ENCODE data around the gene SLC15A2.
A peak's percentile ranks its signal among the peaks of the same experiment; 100 is the strongest.
"Not testable (repeated sequence)": the region's sequence is repeated elsewhere in the genome, so short reads cannot be mapped to it uniquely, and the experiment has no call there.

The SLC15A2 gene, protein sequence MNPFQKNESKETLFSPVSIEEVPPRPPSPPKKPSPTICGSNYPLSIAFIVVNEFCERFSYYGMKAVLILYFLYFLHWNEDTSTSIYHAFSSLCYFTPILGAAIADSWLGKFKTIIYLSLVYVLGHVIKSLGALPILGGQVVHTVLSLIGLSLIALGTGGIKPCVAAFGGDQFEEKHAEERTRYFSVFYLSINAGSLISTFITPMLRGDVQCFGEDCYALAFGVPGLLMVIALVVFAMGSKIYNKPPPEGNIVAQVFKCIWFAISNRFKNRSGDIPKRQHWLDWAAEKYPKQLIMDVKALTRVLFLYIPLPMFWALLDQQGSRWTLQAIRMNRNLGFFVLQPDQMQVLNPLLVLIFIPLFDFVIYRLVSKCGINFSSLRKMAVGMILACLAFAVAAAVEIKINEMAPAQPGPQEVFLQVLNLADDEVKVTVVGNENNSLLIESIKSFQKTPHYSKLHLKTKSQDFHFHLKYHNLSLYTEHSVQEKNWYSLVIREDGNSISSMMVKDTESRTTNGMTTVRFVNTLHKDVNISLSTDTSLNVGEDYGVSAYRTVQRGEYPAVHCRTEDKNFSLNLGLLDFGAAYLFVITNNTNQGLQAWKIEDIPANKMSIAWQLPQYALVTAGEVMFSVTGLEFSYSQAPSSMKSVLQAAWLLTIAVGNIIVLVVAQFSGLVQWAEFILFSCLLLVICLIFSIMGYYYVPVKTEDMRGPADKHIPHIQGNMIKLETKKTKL

DNA sequence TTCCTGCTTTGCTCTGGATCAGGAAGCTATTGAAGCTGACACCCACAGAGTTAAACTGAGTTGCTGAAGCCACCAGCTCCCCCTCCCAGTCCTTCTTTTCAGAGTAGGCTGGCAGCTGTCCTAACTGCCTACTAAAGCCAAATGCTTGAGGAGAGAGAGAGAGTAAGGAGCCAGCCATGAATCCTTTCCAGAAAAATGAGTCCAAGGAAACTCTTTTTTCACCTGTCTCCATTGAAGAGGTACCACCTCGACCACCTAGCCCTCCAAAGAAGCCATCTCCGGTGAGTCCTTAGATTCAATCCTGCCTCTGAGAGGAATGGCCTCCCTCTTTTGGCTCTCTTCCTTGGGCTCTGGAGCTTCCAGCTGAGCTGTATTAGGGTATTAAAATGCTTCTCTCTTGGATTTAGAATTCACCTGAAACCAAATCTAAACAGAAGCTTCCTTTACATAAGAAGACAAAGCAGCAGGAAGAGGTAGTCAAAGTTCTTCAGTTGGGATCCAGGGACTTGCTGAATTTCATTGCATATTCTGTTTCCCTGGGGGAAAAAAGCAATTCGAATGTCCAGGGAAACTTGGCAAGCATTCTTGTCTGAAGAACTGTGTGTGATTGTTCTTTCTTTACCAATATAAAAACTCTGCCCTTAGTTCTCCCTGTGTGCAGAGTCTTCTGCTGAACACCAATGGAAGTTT lies at the start of gene SLC15A2:
TSS of gene SLC15A2 (plus strand) at position 101 of the 690 bp plus-strand sequence. CDS start at position 177, 76 bp downstream.
- no peak for DNase-seq

DNA sequence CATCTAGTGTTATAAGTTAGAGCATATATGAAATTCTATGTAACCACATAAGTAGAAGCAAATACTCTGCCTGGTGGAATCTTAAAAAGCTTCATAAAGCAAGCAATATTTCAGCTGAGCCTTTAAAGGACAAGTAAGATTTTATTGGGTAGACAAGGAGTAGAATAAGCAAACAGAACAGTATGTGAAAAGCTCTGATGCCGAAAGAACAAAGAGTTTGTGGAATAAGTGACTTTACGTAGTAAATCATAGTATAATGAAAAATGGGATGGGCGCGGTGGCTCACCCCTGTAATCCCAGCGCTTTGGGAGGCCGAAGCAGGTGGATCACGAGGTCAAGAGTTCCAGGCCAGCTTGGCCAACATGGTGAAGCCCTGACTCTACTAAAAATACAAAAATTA lies 49.3 kb upstream of the SLC15A2 start:
- DNase-seq, result no peak
- no peak for TF ChIP-seq POLR2A (IDR thresholded peaks at IDR 0.05; ENCODE audit: low read length)
- no peak for TF ChIP-seq GATA1 (IDR thresholded peaks at IDR 0.05; ENCODE audit: low read depth, low read length)

More for the DNA sequence above, at the start of gene SLC15A2:
- TF ChIP-seq POLR2A (IDR thresholded peaks at IDR 0.05; ENCODE audit: low read length) (no peak), GATA1 (IDR thresholded peaks at IDR 0.05; ENCODE audit: low read depth, low read length) (no peak)

DNA sequence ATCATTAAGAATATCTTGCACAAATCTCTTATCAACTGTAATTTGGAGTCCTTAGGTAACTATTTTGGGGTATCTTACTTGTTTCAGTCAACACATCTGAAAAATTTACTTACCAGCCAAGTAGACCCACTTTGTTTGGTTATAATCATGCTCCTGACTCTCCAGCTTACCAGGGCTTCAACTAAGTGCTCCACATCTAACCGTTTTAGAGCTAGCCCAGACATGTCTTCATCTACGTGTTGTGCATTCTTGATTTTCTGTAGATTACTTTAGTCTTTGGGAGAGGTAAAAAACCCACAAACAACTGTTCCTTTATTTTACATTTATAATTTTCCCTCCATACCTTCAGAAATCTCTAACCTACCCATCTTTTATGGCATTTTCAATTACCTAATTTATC lies 41.9 kb upstream of the SLC15A2 start:
- no peak for DNase-seq
- no peak for TF ChIP-seq POLR2A (IDR thresholded peaks at IDR 0.05; ENCODE audit: low read length)
- no peak for TF ChIP-seq GATA1 (IDR thresholded peaks at IDR 0.05; ENCODE audit: low read depth, low read length)

DNA sequence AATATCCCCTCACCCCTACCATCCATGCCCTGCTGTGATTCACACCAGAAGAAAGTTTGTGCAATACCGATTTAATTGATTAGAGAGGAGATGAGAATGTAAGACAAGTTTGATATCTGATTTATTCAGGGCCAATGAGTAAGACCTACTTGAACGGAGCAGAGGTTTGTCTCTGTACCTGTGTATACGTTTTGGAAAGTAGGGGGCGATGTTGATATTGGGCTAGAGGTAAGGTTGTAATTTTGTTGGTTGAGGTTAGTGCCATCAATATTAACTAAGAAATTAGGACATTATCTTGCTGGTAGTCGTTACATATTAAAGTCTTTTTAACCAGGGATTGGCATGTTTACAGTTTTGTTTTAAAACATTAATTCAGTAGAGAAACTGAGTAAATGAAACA lies 38.6 kb upstream of the SLC15A2 start:
- TF ChIP-seq GATA1 (IDR thresholded peaks at IDR 0.05; ENCODE audit: low read depth, low read length), result no peak
- no peak for TF ChIP-seq POLR2A (IDR thresholded peaks at IDR 0.05; ENCODE audit: low read length)
- DNase-seq, result peak in 1 of 2 experiments; percentile 31

DNA sequence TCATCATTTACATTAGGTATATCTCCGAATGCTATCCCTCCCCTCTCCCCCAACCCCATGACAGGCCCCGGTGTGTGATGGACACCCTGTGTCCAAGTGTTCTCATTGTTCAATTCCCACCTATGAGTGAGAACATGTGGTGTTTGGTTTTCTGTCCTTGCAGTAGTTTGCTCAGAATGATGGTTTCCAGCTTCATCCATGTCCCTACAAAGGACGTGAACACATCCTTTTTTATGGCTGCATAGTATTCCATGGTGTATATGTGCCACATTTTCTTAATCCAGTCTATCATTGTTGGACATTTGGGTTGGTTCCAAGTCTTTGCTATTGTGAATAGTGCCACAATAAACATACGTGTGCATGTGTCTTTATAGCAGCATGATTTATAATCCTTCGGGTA lies 36.4 kb upstream of the SLC15A2 start:
- not testable (repeated sequence) for DNase-seq

DNA sequence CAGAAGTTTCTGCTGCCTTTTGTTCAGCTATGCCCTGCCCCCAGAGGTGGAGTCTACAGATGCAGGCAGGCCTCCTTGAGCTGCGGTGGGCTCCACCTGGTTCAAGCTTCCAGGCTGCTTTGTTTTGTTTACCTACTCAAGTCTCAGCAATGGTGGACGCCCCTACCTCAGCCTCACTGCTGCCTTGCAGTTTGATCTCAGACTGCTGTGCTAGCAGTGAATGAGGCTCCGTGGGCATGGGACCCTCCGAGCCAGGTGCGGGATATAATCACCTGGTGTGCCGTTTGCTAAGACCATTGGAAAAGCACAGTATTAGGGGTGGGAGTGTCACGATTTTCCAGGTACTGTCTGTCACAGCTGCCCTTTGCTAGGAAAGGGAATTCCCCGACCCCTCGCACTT lies 31.0 kb upstream of the SLC15A2 start:
- DNase-seq, result not testable (repeated sequence)

DNA sequence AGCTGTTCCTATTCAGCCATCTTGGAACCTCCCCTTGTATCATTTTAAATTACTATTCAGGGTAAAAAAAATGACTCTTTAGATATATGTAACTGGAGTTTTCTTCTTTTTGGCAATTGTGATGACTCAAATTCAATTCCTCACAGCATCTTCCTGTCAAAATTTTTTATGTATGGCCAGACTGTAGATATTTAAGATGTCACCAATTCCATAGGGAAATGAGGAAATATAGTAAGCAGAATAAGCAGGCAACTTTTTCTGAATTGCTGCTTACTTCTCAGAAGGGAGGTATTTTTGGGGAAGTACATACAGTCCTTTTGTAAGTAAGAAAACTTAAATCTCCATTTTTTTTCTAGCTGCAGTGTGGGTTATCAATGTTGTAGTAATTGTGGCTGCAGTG lies 30.4 kb upstream of the SLC15A2 start:
- TF ChIP-seq POLR2A (IDR thresholded peaks at IDR 0.05; ENCODE audit: low read length) (no peak), GATA1 (IDR thresholded peaks at IDR 0.05; ENCODE audit: low read depth, low read length) (no peak)
- no peak for DNase-seq

DNA sequence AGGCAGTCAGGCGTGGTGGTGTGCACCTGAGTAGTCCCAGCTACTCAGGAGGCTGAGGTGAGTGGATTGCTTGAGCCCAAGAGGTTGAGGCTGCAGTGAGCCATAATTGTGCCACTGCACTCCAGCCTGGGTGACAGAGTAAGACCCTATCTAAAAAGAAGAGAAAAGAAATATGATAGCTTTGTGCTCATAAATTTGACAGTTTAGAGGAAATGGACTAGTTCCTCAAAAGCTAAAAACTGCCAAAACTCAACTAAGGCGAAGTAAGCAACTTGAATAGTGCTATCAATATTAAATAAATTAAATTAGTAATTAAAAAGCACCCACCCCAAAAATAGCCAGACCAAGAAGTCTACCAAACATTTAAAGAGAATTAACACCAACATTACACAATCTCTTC lies 24.5 kb upstream of the SLC15A2 start:
- DNase-seq, result no peak
- TF ChIP-seq POLR2A (IDR thresholded peaks at IDR 0.05; ENCODE audit: low read length), result no peak
- no peak for TF ChIP-seq GATA1 (IDR thresholded peaks at IDR 0.05; ENCODE audit: low read depth, low read length)

DNA sequence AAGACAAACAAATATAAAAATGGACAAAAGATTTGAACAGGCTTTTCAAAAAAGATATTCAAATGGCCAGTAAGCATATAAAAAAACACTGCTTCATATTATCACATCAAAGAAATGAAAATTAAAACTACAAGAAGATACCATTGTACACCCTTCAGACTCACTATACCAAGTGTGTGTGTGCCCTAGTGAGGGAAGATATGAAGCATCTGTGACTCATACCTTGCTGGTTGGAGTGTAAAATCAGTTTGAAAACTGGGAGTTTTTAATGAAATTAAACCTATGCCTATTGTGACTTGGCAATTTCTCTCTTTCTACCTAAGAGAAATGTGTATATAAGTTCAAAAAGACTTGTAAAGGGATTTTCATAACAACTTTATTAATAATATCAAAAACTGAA lies 23.5 kb upstream of the SLC15A2 start:
- TF ChIP-seq POLR2A (IDR thresholded peaks at IDR 0.05; ENCODE audit: low read length) (no peak), GATA1 (IDR thresholded peaks at IDR 0.05; ENCODE audit: low read depth, low read length) (no peak)
- DNase-seq, result no peak

DNA sequence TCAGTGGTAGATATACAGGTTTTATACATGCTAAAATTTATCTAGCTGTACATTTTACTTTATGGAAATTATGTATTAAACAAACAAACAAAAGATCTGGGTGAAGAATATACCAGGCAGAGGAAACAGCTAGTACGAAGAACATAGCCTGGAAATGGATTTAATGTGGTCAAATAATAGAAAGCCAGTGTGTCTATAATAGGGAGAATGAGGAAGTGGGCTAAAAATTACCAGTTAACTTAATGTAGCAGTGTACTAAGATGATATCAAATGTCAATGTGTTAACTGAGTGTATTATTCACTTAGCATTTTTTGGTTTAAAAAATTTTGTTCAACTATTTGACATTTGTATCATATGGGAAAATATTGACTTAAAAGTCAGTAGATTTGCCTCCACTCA lies 22.8 kb upstream of the SLC15A2 start:
- DNase-seq, result no peak
- TF ChIP-seq GATA1 (IDR thresholded peaks at IDR 0.05; ENCODE audit: low read depth, low read length) (no peak), POLR2A (IDR thresholded peaks at IDR 0.05; ENCODE audit: low read length) (no peak)

DNA sequence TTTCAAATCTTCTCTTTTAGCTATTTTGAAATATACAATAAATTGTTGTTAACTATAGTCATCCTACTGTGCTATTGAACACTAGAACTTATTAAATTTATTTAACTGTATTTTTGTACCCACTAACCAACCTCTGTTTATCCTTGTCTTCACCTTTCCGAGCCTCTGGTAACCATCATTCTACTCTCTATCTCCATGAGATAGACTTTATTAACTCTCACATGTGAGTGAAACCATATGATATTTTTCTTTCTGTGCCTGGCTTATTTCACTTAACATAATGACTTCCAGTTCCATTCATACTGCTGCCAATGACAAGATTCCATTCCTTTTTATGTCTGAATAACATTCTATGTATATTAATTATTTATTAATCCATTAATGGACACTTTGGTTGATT lies 15.8 kb upstream of the SLC15A2 start:
- no peak for TF ChIP-seq GATA1 (IDR thresholded peaks at IDR 0.05; ENCODE audit: low read depth, low read length)
- TF ChIP-seq POLR2A (IDR thresholded peaks at IDR 0.05; ENCODE audit: low read length), result no peak
- DNase-seq, result no peak

DNA sequence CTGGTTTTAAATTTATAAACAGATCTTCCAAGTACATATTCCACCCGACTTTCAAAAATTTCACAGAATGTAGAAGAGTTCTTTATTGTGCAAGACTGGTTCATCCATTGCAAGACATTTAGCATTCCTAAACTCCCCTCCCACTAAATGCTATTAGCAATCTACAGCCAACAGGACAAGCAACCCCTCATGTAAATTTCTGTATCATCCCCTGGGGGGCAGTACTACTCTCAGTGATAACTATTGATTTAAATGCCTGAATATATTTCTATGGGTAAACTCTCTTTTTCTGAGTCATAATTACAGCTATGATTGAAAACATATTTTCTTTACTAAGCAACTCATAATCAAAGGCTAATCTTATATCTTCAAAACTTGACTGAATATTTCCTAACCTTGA lies 10.7 kb upstream of the SLC15A2 start:
- DNase-seq, result peak; percentile 16 to 39
- TF ChIP-seq POLR2A (IDR thresholded peaks at IDR 0.05; ENCODE audit: low read length) (no peak), GATA1 (IDR thresholded peaks at IDR 0.05; ENCODE audit: low read depth, low read length) (no peak)

DNA sequence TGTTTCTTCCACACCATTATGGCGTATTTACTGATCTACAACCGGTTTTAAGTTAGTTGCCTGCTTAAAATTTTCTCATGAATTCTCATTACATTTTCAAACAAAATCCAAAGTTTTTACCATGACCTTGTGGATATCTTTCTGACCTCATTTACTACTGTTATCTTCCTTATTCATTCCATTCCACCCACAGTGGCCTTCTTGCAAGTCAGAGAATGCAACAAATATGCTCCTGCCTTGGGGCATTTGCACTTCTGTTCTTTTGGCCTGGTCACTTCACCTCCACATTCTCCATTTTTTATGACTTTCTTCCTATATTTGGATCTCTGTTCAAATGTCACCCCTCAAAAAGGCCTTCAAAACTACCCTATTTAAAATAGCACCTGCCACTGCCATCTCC lies 8.8 kb upstream of the SLC15A2 start:
- no peak for DNase-seq

DNA sequence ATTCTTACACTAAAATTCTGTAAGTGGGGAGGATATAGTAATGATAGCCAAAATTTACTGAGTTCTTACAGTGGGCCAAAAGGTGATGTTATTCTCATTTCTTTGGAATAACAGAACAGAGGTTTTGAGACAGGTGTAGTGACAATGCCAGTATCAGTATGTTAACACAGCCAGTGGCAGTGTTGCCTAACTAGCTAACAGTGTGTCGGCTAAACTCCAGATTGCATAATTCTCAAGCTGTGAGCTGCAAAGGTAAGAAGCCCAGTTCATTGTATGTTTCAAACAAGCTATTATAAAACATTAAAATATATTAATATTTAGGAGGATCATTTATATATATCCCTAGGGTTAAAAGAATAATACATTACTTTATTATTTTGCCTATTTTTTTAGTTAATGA lies 920 bp downstream of the SLC15A2 start:
- TF ChIP-seq GATA1 (IDR thresholded peaks at IDR 0.05; ENCODE audit: low read depth, low read length) (no peak), POLR2A (IDR thresholded peaks at IDR 0.05; ENCODE audit: low read length) (no peak)
- no peak for DNase-seq

More for the DNA sequence above, 8.8 kb upstream of the SLC15A2 start:
- no peak for TF ChIP-seq POLR2A (IDR thresholded peaks at IDR 0.05; ENCODE audit: low read length)
- TF ChIP-seq GATA1 (IDR thresholded peaks at IDR 0.05; ENCODE audit: low read depth, low read length), result no peak
